Breast epithelium (tissue), 4 donors: ENCODE measurements around the gene COL26A1. TPM values are rescaled to one million over a fixed set of nuclear protein-coding genes. Genes with fewer than 3 reads are reported as not detected.

Experiments
- DNase-seq, 2 donors: peaks; one replicate each; pipeline ENCODE4 v3.0.0-alpha.2; 2019; ENCODE audit warnings: low spot score in 2 of 2
- H3K27ac ChIP-seq, 2 donors: fragments of 200-600 bp; sonication (generic) in 1 of 2; one replicate each; pipeline ENCODE4 v1.5.1; 2016 to 2019; ENCODE audit warnings: mild to moderate bottlenecking in 1 of 2
- H3K27me3 ChIP-seq, 2 donors: fragments of 200-600 bp; sonication (generic) in 1 of 2; one replicate each; pipeline versions ENCODE4 v1.5.1 to v1.6.0; 2017 to 2019; ENCODE audit warnings: control low read depth in 1 of 2, mild to moderate bottlenecking in 1 of 2
- H3K36me3 ChIP-seq: fragments of 200-600 bp; one replicate; pipeline ENCODE4 v1.5.1; 2019
- H3K4me1 ChIP-seq, 2 donors: fragments of 200-600 bp; sonication (generic); one replicate each; pipeline ENCODE4 v1.5.1; 2016 to 2019; ENCODE audit warnings: control low read depth in 1 of 2
- H3K4me3 ChIP-seq, 3 donors: fragments of 200-600 bp; sonication (generic); 1 replicate in 2 of 3; 2 replicates in 1 of 3; pipeline ENCODE4 v1.5.1; 2016 to 2019; ENCODE audit warnings: mild to moderate bottlenecking in 3 of 3, moderate library complexity in 2 of 3
- H3K9me3 ChIP-seq, 2 donors: fragments of 200-600 bp; sonication (generic) in 1 of 2; one replicate each; pipeline ENCODE4 v1.5.1; 2016 to 2019; ENCODE audit warnings: control low read depth in 1 of 2
- CTCF ChIP-seq, 3 donors: fragments of 450-650 bp; IDR thresholded peaks; one replicate each; pipeline ENCODE4 v1.5.1; 2016 to 2017; ENCODE audit warnings: antibody characterized with exemption in 3 of 3, mild to moderate bottlenecking in 3 of 3, moderate library complexity in 3 of 3
- POLR2A ChIP-seq: fragments of 450-650 bp; IDR thresholded peaks from one replicate; pipeline ENCODE4 v1.6.1; 2016; ENCODE audit warnings: antibody characterized with exemption, mild to moderate bottlenecking, moderate library complexity
- POLR2AphosphoS5 ChIP-seq, 3 donors: sonication (generic); formaldehyde crosslinking; IDR thresholded peaks; one replicate each; pipeline ENCODE4 v1.6.1; 2017; ENCODE audit warnings: antibody characterized with exemption in 3 of 3
- intact Hi-C: fragments of 100-400 bp; cut with DNase I; formaldehyde crosslinking; loops from one replicate; pipeline ENCODE4 v1.15.1; 2023; ENCODE audit warnings: low total_unique reads
- total RNA-seq, 3 donors: library from RNA; depleted of rRNA; stranded (reverse); fragments of >200 nt; gene quantifications; one replicate each; pipeline ENCODE4 v1.1.0, GENCODE V29; 2016

COL26A1 gene
- total RNA-seq, 3 donors from 2014 or later, result not detected

- Histone ChIP-seq H3K27me3 (peaks cover 0 to 9% of the 10 kb centered on the region in 2 donors), H3K36me3 (no peaks in the 10 kb centered on the region), H3K27ac (no peak overlapping the region), H3K4me1 (no peaks in the 10 kb centered on the region), H3K4me3 (no peak overlapping the region), H3K9me3 (peaks cover 5 to 9% of the 10 kb centered on the region in 2 donors)
- intact Hi-C loops, result no loop called here
- no peak for DNase-seq
- TF ChIP-seq CTCF (IDR thresholded peaks at IDR 0.05), result no peak
These were observed 224.4 kb downstream of the COL26A1 start for GRCh38 chr7:101586906-101587677.

GRCh38 chr7:101588131-101588935 is 225.7 kb downstream of the COL26A1 start:
- peaks cover 0 to 3% of the 10 kb centered on the region in 2 donors for H3K9me3 ChIP-seq
- H3K27me3 ChIP-seq, result peaks cover 0 to 4% of the 10 kb centered on the region in 2 donors
- no peak for DNase-seq
- H3K36me3 ChIP-seq, result no peaks in the 10 kb centered on the region
- no peak overlapping the region for H3K4me3 ChIP-seq
- intact Hi-C loops, result no loop called here
- TF ChIP-seq CTCF (IDR thresholded peaks at IDR 0.05), result no peak
- TF ChIP-seq POLR2AphosphoS5 (IDR thresholded peaks at IDR 0.05), result no peak
- no peak for TF ChIP-seq POLR2A
- no peaks in the 10 kb centered on the region for H3K4me1 ChIP-seq
- H3K27ac ChIP-seq, result no peak overlapping the region

- intact Hi-C loops, result no loop called here
- TF ChIP-seq CTCF (IDR thresholded peaks at IDR 0.05) (no peak), POLR2A (no peak), POLR2AphosphoS5 (IDR thresholded peaks at IDR 0.05) (no peak)
- no peaks in the 10 kb centered on the region for H3K9me3 ChIP-seq
- peaks cover 0 to 7% of the 10 kb centered on the region in 2 donors for H3K27me3 ChIP-seq
- no peak for DNase-seq
- no peaks in the 10 kb centered on the region for H3K4me1 ChIP-seq
- no peak overlapping the region for H3K27ac ChIP-seq
- H3K4me3 ChIP-seq, result no peak overlapping the region
- no peaks in the 10 kb centered on the region for H3K36me3 ChIP-seq
These were observed 226.4 kb downstream of the COL26A1 start for GRCh38 chr7:101589052-101589451.

- DNase-seq, result peak in 1 of 2 donors; percentile 25
- Histone ChIP-seq H3K36me3 (no peaks in the 10 kb centered on the region), H3K27me3 (peaks cover 0 to 18% of the 10 kb centered on the region in 2 donors), H3K4me1 (no peaks in the 10 kb centered on the region), H3K27ac (no peak overlapping the region), H3K9me3 (no peaks in the 10 kb centered on the region), H3K4me3 (no peak overlapping the region)
- TF ChIP-seq POLR2AphosphoS5 (IDR thresholded peaks at IDR 0.05) (no peak), CTCF (IDR thresholded peaks at IDR 0.05) (no peak), POLR2A (no peak)
- intact Hi-C loops, result no loop called here
These were observed 227.4 kb downstream of the COL26A1 start for GRCh38 chr7:101589976-101590662.
